SJCRH30 (cell line): ENCODE results near the gene LRRK1. TPM values are rescaled to one million over a fixed set of nuclear protein-coding genes. Genes with fewer than 3 reads are reported as not detected.

ENCODE experiments used
- DNase-seq, 2 experiments: peaks; one replicate each; pipeline ENCODE4 v3.0.0-alpha.2; 2015 to 2020
- H3K27ac ChIP-seq: fragments of 250-450 bp; sonication (Bioruptor Pico); 2 replicates; pipeline ENCODE4 v1.5.1; 2020; ENCODE audit warnings: mild to moderate bottlenecking, moderate library complexity
- H3K27me3 ChIP-seq: fragments of 250-450 bp; sonication (Bioruptor Pico); 2 replicates; pipeline ENCODE4 v1.5.1; 2020; ENCODE audit warnings: mild to moderate bottlenecking, moderate library complexity
- H3K36me3 ChIP-seq: fragments of 250-450 bp; sonication (Bioruptor Pico); 2 replicates; pipeline ENCODE4 v1.5.1; 2020; ENCODE audit warnings: mild to moderate bottlenecking, moderate library complexity
- H3K4me1 ChIP-seq: fragments of 250-450 bp; sonication (Bioruptor Pico); 2 replicates; pipeline ENCODE4 v1.5.1; 2020; ENCODE audit warnings: mild to moderate bottlenecking, moderate library complexity
- H3K4me3 ChIP-seq: fragments of 250-450 bp; sonication (Bioruptor Pico); 2 replicates; pipeline ENCODE4 v1.5.1; 2020; ENCODE audit warnings: mild to moderate bottlenecking, moderate library complexity
- H3K9me3 ChIP-seq: fragments of 250-450 bp; sonication (Bioruptor Pico); replicated peaks from 2 replicates; pipeline ENCODE4 v1.5.1; 2020; ENCODE audit warnings: mild to moderate bottlenecking, moderate library complexity
- total RNA-seq: library from RNA; depleted of rRNA; stranded (reverse); fragments of >200 nt; shearing (Covaris generic); gene quantifications from 2 replicates; pipeline ENCODE4 v1.2.3, GENCODE V29; 2014

LRRK1 gene
- total RNA-seq, 1 experiment from 2014 or later, result 5.8 TPM

- no peaks in the 10 kb centered on the region for H3K27me3 ChIP-seq
- 0 out of 2 replicates have a peak, but pooled peaks cover 6% of the 10 kb centered on the region for H3K9me3 ChIP-seq
- no peak overlapping the region for H3K27ac ChIP-seq
- DNase-seq, result no peak
- H3K36me3 ChIP-seq, result no peaks in the 10 kb centered on the region
- no peak overlapping the region for H3K4me3 ChIP-seq
- 0 out of 2 replicates have a peak, but pooled peaks cover 2% of the 10 kb centered on the region for H3K4me1 ChIP-seq
Measured at GRCh38 chr15:101042320-101042719, 123.2 kb downstream of the LRRK1 start.

GRCh38 chr15:101043011-101043410 is 123.9 kb downstream of the LRRK1 start:
- Histone ChIP-seq H3K9me3 (0 out of 2 replicates have a peak, but pooled peaks cover 6% of the 10 kb centered on the region), H3K36me3 (no peaks in the 10 kb centered on the region), H3K27ac (no peak overlapping the region), H3K27me3 (no peaks in the 10 kb centered on the region), H3K4me1 (0 out of 2 replicates have a peak, but pooled peaks cover 2% of the 10 kb centered on the region), H3K4me3 (no peak overlapping the region)
- no peak for DNase-seq

GRCh38 chr15:101043911-101044624 is 124.9 kb downstream of the LRRK1 start:
- Histone ChIP-seq H3K27ac (no peak overlapping the region), H3K4me3 (no peak overlapping the region), H3K27me3 (no peaks in the 10 kb centered on the region), H3K9me3 (0 out of 2 replicates have a peak, but pooled peaks cover 6% of the 10 kb centered on the region), H3K36me3 (no peaks in the 10 kb centered on the region), H3K4me1 (0 out of 2 replicates have a peak, but pooled peaks cover 2% of the 10 kb centered on the region)
- DNase-seq, result no peak

DNA sequence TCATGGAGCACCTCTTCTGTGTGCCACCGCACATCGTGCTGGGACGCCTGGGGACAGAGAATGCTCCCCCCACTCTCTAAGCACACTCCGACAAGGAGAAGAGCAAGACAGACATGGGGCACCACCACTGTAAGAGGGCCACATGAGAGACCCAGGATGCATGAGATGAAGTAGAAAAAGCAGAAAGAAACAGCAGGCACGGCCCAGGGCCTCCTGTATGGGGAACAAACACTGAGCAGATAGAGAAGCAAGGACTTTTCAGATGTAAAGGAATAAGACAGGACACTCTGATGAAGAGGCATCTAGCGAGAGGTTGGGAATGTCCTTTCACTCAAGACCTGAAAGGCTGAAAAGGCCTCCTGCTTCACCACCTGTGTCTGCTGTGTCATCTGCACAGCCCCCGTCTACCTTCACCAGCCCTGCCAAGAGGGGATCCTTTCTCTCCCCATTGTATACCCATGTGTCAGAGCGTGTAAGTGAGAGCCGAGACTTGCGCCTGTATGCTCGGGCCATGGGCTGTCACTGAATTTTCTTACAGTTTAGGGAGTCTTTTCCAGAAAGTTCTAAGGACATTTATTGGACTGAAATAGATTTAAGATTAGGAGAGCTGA is 125.6 kb downstream of the LRRK1 start:
- no peak for DNase-seq
- Histone ChIP-seq H3K27me3 (no peaks in the 10 kb centered on the region), H3K4me3 (no peak overlapping the region), H3K4me1 (0 out of 2 replicates have a peak, but pooled peaks cover 2% of the 10 kb centered on the region), H3K9me3 (0 out of 2 replicates have a peak, but pooled peaks cover 4% of the 10 kb centered on the region), H3K27ac (no peak overlapping the region), H3K36me3 (no peaks in the 10 kb centered on the region)

DNA sequence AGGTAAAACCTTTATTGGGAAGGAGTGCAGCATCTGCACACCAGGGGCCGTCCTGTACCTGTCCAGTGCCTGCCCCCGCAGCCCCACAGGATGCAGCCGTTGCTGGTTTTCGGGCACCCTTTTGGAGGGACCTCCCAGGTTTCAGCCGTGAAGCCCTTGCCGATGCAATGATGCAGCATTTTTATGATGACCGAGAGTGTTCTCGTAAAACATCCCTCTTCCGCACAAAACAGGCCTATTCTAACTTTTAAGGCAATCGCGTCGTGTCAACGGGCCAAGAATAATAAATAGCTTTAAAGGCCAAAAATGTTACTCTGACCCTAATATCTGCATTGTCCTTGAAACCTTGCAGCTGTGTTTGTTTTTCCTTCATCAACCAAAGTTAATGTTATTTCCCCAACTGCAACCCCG is 126.1 kb downstream of the LRRK1 start:
- Histone ChIP-seq H3K36me3 (no peaks in the 10 kb centered on the region), H3K4me3 (no peak overlapping the region), H3K27ac (no peak overlapping the region), H3K9me3 (0 out of 2 replicates have a peak, but pooled peaks cover 4% of the 10 kb centered on the region), H3K4me1 (peaks cover 4% of the 10 kb centered on the region; the same call in 1 of the 2 replicates), H3K27me3 (no peaks in the 10 kb centered on the region)
- peak in 1 of 2 experiments; percentile 18 for DNase-seq

GRCh38 chr15:101045835-101046691 is 126.9 kb downstream of the LRRK1 start:
- Histone ChIP-seq H3K4me3 (no peak overlapping the region), H3K9me3 (0 out of 2 replicates have a peak, but pooled peaks cover 4% of the 10 kb centered on the region), H3K36me3 (no peaks in the 10 kb centered on the region), H3K27me3 (no peaks in the 10 kb centered on the region), H3K4me1 (peaks cover 10% of the 10 kb centered on the region; the same call in 1 of the 2 replicates), H3K27ac (no peak overlapping the region)
- no peak for DNase-seq

DNA sequence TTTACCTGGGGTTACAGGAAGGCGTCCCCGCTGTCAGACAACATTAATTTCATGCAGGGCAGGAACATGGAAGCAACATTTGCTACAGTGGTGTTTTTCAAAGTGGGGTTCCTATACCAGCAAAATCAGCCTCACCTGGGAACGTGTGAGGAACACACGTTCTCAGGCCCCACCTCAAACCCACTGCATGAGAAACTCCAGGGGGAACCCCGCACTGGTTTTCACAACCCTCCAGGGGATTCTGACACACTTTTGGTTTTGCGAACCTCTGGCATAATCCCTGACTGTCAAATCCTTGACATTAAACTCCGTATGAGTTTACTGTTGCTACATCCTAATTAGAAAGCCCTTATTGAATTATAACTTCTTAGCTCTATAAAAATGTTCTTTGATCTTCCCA is 127.7 kb downstream of the LRRK1 start:
- DNase-seq, result no peak
- H3K4me3 ChIP-seq, result no peak overlapping the region
- H3K27ac ChIP-seq, result no peak overlapping the region

DNA sequence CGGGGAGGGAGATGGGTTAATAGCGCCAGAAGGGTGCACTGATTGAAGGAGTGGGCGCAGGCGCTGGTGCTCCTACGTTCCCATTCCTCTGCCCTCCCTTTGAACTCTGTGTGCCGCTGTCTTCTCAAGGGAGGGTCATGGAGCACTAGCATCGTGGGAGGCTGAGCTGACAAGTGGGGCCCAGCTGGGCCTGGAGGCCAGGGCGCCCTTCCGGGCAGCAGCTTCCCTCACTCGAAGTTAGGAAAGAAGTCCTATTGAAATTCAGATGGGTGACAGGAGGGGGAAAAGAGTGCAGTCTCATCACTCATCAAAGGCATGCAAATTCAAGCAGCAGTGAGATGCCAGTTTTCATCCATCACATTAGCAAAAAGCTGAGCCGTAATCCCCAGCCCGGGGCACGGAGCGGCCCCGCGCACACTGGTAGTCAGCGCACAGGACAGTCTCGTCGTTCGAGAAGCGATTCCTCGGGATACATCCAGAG is 128.2 kb downstream of the LRRK1 start:
- no peak for DNase-seq
- Histone ChIP-seq H3K27me3 (no peaks in the 10 kb centered on the region), H3K36me3 (no peaks in the 10 kb centered on the region), H3K9me3 (no peaks in the 10 kb centered on the region), H3K27ac (no peak overlapping the region), H3K4me3 (no peak overlapping the region), H3K4me1 (peaks cover 10% of the 10 kb centered on the region; the same call in 1 of the 2 replicates)

More for the DNA sequence above, 127.7 kb downstream of the LRRK1 start:
- H3K36me3 ChIP-seq, result no peaks in the 10 kb centered on the region
- no peaks in the 10 kb centered on the region for H3K9me3 ChIP-seq
- no peaks in the 10 kb centered on the region for H3K27me3 ChIP-seq
- peaks cover 10% of the 10 kb centered on the region; the same call in 1 of the 2 replicates for H3K4me1 ChIP-seq

GRCh38 chr15:101048176-101048575 is 129.0 kb downstream of the LRRK1 start:
- Histone ChIP-seq H3K27me3 (no peaks in the 10 kb centered on the region), H3K4me3 (no peak overlapping the region), H3K27ac (no peak overlapping the region), H3K9me3 (no peaks in the 10 kb centered on the region), H3K36me3 (no peaks in the 10 kb centered on the region), H3K4me1 (peaks cover 10% of the 10 kb centered on the region; the same call in 1 of the 2 replicates)
- DNase-seq, result no peak

DNA sequence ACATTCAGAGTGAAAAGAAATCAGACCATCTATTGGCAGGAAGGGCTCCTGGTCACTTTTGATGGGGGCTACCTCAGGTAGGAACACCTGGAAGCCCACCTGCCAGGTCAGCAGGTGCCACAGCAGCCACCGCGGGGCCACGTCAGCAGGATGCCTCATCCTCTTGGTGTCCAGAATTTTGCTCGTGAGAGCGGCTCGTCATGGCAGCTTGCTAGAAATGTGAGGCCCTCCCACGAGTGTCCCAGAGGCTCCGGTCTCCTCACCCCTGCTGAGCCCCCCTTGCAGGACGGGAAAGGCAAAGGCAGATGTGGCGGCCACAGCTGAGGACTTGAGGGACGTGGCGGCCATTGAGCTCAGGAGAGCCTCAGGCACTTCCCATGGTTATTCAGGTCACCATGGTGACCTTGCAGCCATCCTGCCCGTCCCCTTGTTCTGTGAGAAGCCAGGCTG is 129.4 kb downstream of the LRRK1 start:
- no peaks in the 10 kb centered on the region for H3K27me3 ChIP-seq

GRCh38 chr15:101049282-101049681 is 130.1 kb downstream of the LRRK1 start:
- Histone ChIP-seq H3K9me3 (no peaks in the 10 kb centered on the region), H3K27ac (no peak overlapping the region), H3K36me3 (no peaks in the 10 kb centered on the region), H3K4me3 (no peak overlapping the region), H3K4me1 (peaks cover 10% of the 10 kb centered on the region; the same call in 1 of the 2 replicates), H3K27me3 (no peaks in the 10 kb centered on the region)
- no peak for DNase-seq

More for the DNA sequence above, 129.4 kb downstream of the LRRK1 start:
- DNase-seq, result no peak
- Histone ChIP-seq H3K4me1 (peaks cover 10% of the 10 kb centered on the region; the same call in 1 of the 2 replicates), H3K27ac (no peak overlapping the region), H3K36me3 (no peaks in the 10 kb centered on the region), H3K4me3 (no peak overlapping the region), H3K9me3 (no peaks in the 10 kb centered on the region)

GRCh38 chr15:101049856-101050622 is 130.9 kb downstream of the LRRK1 start:
- Histone ChIP-seq H3K9me3 (no peaks in the 10 kb centered on the region), H3K27ac (no peak overlapping the region), H3K27me3 (no peaks in the 10 kb centered on the region), H3K4me1 (peaks cover 10% of the 10 kb centered on the region; the same call in 1 of the 2 replicates), H3K4me3 (no peak overlapping the region), H3K36me3 (no peaks in the 10 kb centered on the region)
- DNase-seq, result peak; percentile 69 to 80

DNA sequence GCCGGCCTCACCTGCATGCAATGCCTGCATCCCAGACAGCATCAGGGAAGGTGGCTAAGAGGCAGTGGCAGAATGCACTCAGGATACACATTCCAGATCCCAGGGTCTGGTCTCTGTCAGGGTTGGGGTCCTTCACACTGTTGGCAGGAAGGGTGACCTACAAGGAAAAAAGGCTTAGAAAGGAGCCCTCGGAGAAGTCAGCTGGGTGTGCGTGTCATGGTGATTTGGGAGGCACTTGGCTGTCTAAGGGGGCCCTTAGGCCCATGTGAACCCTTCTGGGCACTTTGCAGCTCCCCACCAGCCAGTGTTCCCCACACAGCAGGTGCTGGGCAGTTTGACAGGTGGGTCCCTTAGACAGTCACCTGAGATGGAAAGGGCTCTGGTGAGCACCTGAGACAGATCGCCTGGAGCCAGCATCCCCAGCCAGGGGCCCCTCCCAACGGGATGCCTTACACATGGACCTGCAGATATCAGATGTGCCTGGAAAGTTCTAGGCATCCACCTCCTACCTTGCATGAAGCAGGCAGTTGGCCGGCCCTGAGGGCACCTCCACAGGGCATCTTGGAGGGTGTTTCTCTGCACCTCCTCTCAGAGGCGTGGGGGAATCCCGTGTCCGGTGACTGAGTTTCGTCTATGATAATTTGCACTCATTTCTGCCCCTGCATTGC is 131.6 kb downstream of the LRRK1 start:
- Histone ChIP-seq H3K27me3 (no peaks in the 10 kb centered on the region), H3K4me1 (peaks cover 8% of the 10 kb centered on the region; the same call in 1 of the 2 replicates), H3K9me3 (no peaks in the 10 kb centered on the region), H3K27ac (no peak overlapping the region), H3K4me3 (no peak overlapping the region), H3K36me3 (no peaks in the 10 kb centered on the region)
- no peak for DNase-seq
